SH-SY5Y (cell line): ENCODE results near the gene ELMO2.

Experiments
- GATA2 ChIP-seq: IDR thresholded peaks from 2 replicates; pipeline ENCODE4 v1.6.1; 2011; ENCODE audit warnings: mild to moderate bottlenecking, low read depth, low read length
- GATA3 ChIP-seq: IDR thresholded peaks from 2 replicates; pipeline ENCODE4 v1.6.1; 2011; ENCODE audit warnings: low read depth, mild to moderate bottlenecking, low read length, moderate library complexity

The ELMO2 gene

GRCh38 chr20:46355778-46356177 lies 50.6 kb downstream of the ELMO2 start:
- TF ChIP-seq GATA3: no peak
- TF ChIP-seq GATA2: no peak

GRCh38 chr20:46354920-46355654 lies 51.3 kb downstream of the ELMO2 start:
- TF ChIP-seq GATA2 (no peak), GATA3 (no peak)

GRCh38 chr20:46354207-46354555 lies 52.2 kb downstream of the ELMO2 start:
- TF ChIP-seq GATA2 (no peak), GATA3 (no peak)

- TF ChIP-seq GATA3 (no peak), GATA2 (no peak)
Observed at GRCh38 chr20:46353500-46354206, 52.8 kb downstream of the ELMO2 start.

- TF ChIP-seq GATA2: no peak
- TF ChIP-seq GATA3: no peak
Observed at GRCh38 chr20:46352370-46352938, 54.0 kb downstream of the ELMO2 start.

- no peak for TF ChIP-seq GATA2
- TF ChIP-seq GATA3: no peak
Observed at GRCh38 chr20:46351357-46352058, 54.9 kb downstream of the ELMO2 start.

- TF ChIP-seq GATA3 (no peak), GATA2 (no peak)
Observed at GRCh38 chr20:46350986-46351267, 55.5 kb downstream of the ELMO2 start.

GRCh38 chr20:46350201-46350985 lies 56.0 kb downstream of the ELMO2 start:
- TF ChIP-seq GATA3 (no peak), GATA2 (no peak)

GRCh38 chr20:46349742-46350056 lies 56.7 kb downstream of the ELMO2 start:
- no peak for TF ChIP-seq GATA3
- no peak for TF ChIP-seq GATA2

GRCh38 chr20:46349035-46349741 lies 57.2 kb downstream of the ELMO2 start:
- no peak for TF ChIP-seq GATA3
- no peak for TF ChIP-seq GATA2

- no peak for TF ChIP-seq GATA2
- TF ChIP-seq GATA3: no peak
Observed at GRCh38 chr20:46347841-46348803, 58.3 kb downstream of the ELMO2 start.

GRCh38 chr20:46346770-46347169 lies 59.6 kb downstream of the ELMO2 start:
- no peak for TF ChIP-seq GATA2
- TF ChIP-seq GATA3: no peak
